ENCODE data around the gene PAX1. TPM values are rescaled to one million over a fixed set of nuclear protein-coding genes. Genes with fewer than 3 reads are reported as not detected.

The PAX1 gene
- polyA plus RNA-seq, 3 donors, result not detected

DNA sequence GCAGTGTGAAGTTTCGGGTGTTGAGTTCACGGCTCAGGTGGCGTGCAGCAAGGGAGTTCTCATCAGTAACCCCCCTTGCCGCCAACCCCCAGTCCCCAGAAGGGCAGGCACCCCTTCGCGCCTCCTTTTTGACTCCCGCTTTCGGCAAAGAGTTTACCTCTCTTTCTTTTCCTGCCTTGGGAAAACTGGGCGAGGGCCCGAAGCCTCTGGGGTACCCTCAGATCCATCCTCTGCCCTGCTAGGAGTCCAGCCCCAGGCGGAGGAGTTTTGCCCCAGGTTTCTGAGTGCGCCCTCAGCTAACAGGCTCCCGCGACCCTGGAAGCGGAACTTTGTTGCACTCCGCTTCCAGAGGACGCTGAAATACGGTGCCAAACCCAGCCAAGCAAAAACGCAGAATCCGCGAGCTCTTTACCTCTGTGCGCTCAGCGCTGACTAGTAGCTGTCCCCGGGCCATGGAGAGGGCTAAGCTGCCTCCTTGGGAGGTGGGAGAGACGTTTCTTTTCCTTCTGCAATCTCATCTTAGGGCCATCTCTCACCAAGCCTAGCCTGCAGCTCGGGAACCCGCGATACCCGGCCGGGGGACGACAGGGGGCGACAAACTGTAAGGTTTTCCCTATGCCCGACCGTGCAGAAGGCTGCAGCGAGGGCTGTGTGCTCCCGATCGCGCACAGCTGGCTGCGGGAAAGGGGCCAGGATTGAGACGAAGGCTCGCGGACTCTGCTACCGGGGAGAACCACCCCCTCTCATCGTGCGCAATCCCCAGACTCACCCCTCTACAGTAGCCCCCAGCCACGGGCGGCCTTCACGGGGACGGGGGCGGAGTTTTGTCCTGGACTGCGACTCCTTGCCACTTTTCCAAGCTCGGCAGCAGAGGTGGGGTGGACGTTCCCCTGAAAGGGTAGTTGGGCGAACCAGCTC lies 2.7 kb upstream of the PAX1 start:
- peak in 2 of 3 donors; percentile 70 to 83 for DNase-seq (ENCODE audit: low read depth in 3 of 3, low spot score in 2 of 3)

GRCh38 chr20:21703717-21704407 lies 1.6 kb upstream of the PAX1 start:
- DNase-seq (ENCODE audit: low read depth in 3 of 3, low spot score in 2 of 3), result no peak

- no peak for DNase-seq (ENCODE audit: low read depth in 3 of 3, low spot score in 2 of 3)
Observed at GRCh38 chr20:21704408-21705385, 767 bp upstream of the PAX1 start.

GRCh38 chr20:21706261-21707195 lies 1.1 kb downstream of the PAX1 start:
- DNase-seq (ENCODE audit: low read depth in 3 of 3, low spot score in 2 of 3), result no peak

GRCh38 chr20:21707267-21707666 lies 1.8 kb downstream of the PAX1 start:
- no peak for DNase-seq (ENCODE audit: low read depth in 3 of 3, low spot score in 2 of 3)

DNA sequence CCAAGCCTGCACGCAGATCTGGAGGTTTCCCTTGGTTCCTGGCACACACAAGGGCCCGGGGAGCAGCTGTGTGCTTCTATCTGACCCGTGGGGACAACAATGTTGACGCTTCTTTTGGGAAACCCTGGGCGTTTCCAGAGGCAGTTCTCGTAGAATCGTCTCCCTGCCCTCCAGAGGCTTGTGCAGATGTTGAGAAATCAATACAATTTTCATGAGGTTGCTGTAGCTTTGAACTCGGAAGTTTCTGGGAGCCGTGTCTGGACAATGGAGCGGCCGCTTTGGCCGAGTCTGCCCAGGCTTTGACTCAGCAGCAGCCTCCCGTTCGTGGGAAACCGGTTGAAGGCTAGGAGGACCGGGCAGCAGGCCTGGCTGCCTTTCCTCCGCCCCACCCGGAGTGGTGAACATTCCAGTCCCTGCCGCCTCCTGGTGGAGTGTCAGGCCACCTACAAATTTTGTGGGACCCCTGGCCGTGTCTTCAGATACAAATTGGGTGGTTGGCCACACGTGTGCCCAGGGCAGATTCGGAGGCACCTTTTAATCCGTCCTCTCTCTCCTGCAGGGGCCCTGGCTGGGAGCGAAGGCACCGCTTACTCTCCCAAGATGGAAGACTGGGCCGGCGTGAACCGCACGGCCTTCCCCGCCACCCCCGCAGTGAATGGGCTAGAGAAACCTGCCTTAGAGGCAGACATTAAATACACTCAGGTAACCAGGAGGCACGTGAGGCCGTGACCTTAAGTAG lies 2.7 kb downstream of the PAX1 start:
- DNase-seq (ENCODE audit: low read depth in 3 of 3, low spot score in 2 of 3), result no peak

- no peak for DNase-seq (ENCODE audit: low read depth in 3 of 3, low spot score in 2 of 3)
Observed at GRCh38 chr20:21708738-21709534, 3.5 kb downstream of the PAX1 start.

DNA sequence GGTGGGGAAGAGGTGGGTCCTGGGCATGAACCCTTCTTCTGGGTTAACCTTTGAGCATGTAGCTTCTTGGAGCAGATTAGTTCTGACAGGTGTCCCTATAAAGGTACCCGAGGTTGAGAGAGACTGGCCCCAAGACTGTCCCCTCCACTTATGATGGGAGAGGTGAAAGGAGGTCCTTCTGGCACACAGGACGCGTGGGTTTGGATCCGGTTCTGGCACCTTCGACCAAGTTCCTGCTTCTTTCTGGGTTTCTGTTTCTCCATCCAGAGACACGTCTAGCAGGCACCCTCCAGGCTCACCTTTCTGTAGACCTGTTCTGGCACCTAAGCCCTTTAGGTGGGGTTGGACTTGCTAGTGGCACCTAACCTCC lies 4.1 kb downstream of the PAX1 start:
- no peak for DNase-seq (ENCODE audit: low read depth in 3 of 3, low spot score in 2 of 3)

- DNase-seq (ENCODE audit: low read depth in 3 of 3, low spot score in 2 of 3), result no peak
Observed at GRCh38 chr20:21710341-21710740, 4.9 kb downstream of the PAX1 start.

DNA sequence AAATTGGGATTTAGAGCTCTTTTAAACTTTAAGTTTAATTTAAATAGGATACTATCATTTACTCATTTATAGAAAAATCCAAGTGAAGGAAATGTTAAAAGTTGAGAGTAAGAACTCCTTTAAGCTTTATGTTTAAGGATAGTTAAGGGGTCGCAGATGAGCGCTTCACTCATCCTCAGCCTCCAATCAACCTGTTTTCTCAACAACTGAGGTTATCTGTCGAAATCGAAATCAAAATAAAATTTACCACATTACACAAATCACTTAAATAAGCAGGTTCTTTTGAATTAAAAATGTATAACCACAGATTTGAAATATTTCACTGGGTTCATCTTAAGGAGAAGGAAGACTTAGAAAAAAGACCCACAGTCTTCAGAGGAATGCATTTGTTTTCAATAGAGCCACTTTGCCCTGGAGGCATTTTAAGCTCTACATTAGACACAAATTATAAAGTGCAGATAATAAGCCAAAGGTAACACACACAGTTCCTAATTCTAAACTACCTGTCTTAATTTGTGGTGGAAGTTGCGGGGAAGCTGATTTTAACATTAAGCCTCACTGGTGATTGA lies 5.5 kb downstream of the PAX1 start:
- no peak for DNase-seq (ENCODE audit: low read depth in 3 of 3, low spot score in 2 of 3)

DNA sequence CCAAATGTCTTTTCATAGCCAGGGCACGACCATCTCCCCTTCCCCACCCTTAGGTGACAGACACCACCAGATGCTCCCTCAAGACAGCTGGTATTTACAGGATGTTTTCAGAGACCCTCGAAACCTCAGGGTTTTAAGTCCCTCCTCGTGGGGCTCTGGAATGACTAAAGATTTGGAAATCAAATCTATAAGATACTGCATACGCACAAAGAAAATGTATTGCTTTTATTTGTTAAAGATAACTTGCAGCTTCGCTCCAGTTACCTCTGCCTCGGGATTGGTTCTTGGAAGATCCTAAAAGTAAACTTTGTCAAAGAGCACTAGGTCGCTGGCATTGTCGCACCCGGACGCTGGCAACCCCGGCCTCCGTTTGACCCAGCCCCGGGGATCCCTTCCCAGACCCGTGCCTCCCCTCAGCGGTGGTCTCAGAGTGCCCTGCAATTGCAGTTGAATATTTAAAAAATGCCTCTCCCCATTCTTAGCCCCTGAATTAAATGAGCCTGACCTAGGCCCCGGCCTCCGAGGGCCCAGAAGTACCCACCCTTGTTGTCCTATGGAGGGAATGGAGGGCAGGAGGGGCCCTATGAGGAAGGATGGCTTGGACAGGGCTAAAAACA lies 7.1 kb downstream of the PAX1 start:
- DNase-seq (ENCODE audit: low read depth in 3 of 3, low spot score in 2 of 3), result no peak

DNA sequence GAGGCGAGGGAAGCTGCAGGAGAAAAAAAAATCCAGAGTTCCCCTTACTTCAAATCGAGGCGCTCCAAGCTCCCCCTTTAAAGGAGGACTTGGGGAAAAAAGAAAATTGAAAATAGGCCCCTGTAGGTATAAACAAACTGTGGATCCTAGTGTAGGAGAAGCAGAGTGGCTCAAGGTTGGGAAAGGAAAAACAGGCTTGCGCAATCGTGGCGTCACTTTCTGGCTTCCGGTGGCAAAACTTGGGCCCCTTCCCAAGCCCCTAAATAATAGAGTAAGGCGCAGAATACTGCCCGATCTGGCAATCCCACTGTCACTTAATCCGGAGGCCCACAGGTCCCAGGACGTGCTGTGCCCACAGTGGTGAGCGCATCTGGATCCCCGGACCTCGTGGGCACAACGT lies 8.0 kb downstream of the PAX1 start:
- no peak for DNase-seq (ENCODE audit: low read depth in 3 of 3, low spot score in 2 of 3)

DNA sequence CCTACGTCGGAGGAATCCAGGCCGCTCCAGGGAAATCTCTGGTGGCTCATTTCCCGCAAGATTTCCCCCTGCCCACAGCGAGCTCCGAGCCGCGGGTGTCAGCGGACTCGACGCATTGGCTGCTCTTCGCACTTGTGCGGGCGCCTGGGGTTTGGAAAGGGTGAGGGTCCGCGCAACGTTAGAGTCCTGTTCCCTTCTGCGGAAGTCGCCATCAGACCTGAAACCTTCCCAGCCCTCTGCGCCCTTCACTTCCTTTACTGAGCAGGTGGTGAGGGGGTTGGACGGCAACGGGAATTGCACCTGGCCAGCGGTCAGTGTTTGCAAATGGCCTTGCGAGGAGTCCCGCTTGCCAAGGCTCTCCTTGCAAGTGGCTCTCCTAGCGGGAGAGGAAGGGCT lies 8.4 kb downstream of the PAX1 start:
- no peak for DNase-seq (ENCODE audit: low read depth in 3 of 3, low spot score in 2 of 3)

GRCh38 chr20:21714297-21715192 lies 9.1 kb downstream of the PAX1 start:
- no peak for DNase-seq (ENCODE audit: low read depth in 3 of 3, low spot score in 2 of 3)

- no peak for DNase-seq (ENCODE audit: low read depth in 3 of 3, low spot score in 2 of 3)
Observed at GRCh38 chr20:21715193-21715881, 9.9 kb downstream of the PAX1 start.

Data from right renal cortex interstitium (tissue), 3 donors.